DND-41 (cell line): ENCODE data around the gene EGFL7.

Experiments used
- ATAC-seq: fragments of 200-7000 bp; cut with Tn5 transposase; 3 replicates; pipeline ENCODE4 v1.9.1; 2021; ENCODE audit warnings: low read depth; ENCODE audit not compliant: insufficient read depth
- DNase-seq: peaks from one replicate; pipeline ENCODE4 v3.0.0-alpha.2; 2020
- H2AFZ ChIP-seq: 2 replicates; pipeline ENCODE4 v1.6.0; 2012; ENCODE audit warnings: low read depth, low read length
- H3K27ac ChIP-seq: 2 replicates; pipeline ENCODE4 v1.5.1; 2012; ENCODE audit warnings: low read length, inconsistent platforms
- H3K27me3 ChIP-seq: fragments of 200-600 bp; sonication (generic); 2 replicates; pipeline ENCODE4 v1.6.0; 2012; ENCODE audit warnings: low read length, mild to moderate bottlenecking, inconsistent platforms; ENCODE audit not compliant: insufficient read depth, poor library complexity
- H3K36me3 ChIP-seq: 2 replicates; pipeline ENCODE4 v1.5.1; 2012; ENCODE audit warnings: low read length, inconsistent platforms; ENCODE audit not compliant: insufficient read depth
- H3K4me1 ChIP-seq: 2 replicates; pipeline ENCODE4 v1.5.1; 2012; ENCODE audit warnings: mild to moderate bottlenecking, low read length; ENCODE audit not compliant: insufficient read depth
- H3K4me2 ChIP-seq: 2 replicates; pipeline ENCODE4 v1.6.0; 2012; ENCODE audit warnings: mild to moderate bottlenecking, moderate library complexity, low read length, inconsistent platforms; ENCODE audit not compliant: insufficient read depth
- H3K4me3 ChIP-seq, 2 experiments: fragments of 200-600 bp in 1 of 2; shearing (Covaris generic) in 1 of 2; 2 replicates each; pipeline ENCODE4 v1.5.1; 2012 to 2016; ENCODE audit warnings: inconsistent platforms in 2 of 2, low read length in 2 of 2, mild to moderate bottlenecking in 2 of 2, low read depth in 1 of 2, moderate library complexity in 1 of 2
- H3K79me2 ChIP-seq: 2 replicates; pipeline ENCODE4 v1.6.0; 2012; ENCODE audit warnings: low read length, inconsistent platforms; ENCODE audit not compliant: insufficient read depth
- H3K9ac ChIP-seq: 2 replicates; pipeline ENCODE4 v1.6.0; 2012; ENCODE audit warnings: low read depth, mild to moderate bottlenecking, inconsistent platforms, low read length, moderate library complexity
- H3K9me3 ChIP-seq: 2 replicates; pipeline ENCODE4 v1.5.1; 2012; ENCODE audit warnings: low read length, moderate library complexity, mild to moderate bottlenecking, inconsistent platforms; ENCODE audit not compliant: insufficient read depth, severe bottlenecking
- H4K20me1 ChIP-seq: 2 replicates; pipeline ENCODE4 v1.6.0; 2012; ENCODE audit warnings: low read length; ENCODE audit not compliant: insufficient read depth
- CTCF ChIP-seq: IDR thresholded peaks from 2 replicates; pipeline ENCODE4 v1.5.1; 2012; ENCODE audit warnings: borderline replicate concordance, low read length, moderate library complexity, mild to moderate bottlenecking; ENCODE audit not compliant: poor library complexity, severe bottlenecking; ENCODE audit errors: extremely low read depth
- EZH2 ChIP-seq: IDR thresholded peaks from 3 replicates; pipeline ENCODE4 v1.6.1; 2012; ENCODE audit warnings: borderline replicate concordance, low read depth, mild to moderate bottlenecking, moderate library complexity, low read length, inconsistent platforms; ENCODE audit not compliant: severe bottlenecking

Gene EGFL7

GRCh38 chr9:136648751-136649150, 14.0 kb upstream of the EGFL7 start:
- H4K20me1 ChIP-seq = no peaks in the 10 kb centered on the region
- H3K27me3 ChIP-seq = peaks cover 2% of the 10 kb centered on the region
- no peak for DNase-seq
- no peak overlapping the region for H3K4me3 ChIP-seq
- no peaks in the 10 kb centered on the region for H3K36me3 ChIP-seq
- no peak overlapping the region for H3K4me2 ChIP-seq
- H3K79me2 ChIP-seq = no peaks in the 10 kb centered on the region
- H2AFZ ChIP-seq = no peak overlapping the region
- no peak overlapping the region for H3K9ac ChIP-seq
- no peaks in the 10 kb centered on the region for H3K9me3 ChIP-seq
- ATAC-seq = no peak
- H3K4me1 ChIP-seq = peaks cover 10% of the 10 kb centered on the region
- TF ChIP-seq CTCF (no peak), EZH2 (no peak)
- no peak overlapping the region for H3K27ac ChIP-seq

- H2AFZ ChIP-seq = no peak overlapping the region
- ATAC-seq = no peak
Observed at GRCh38 chr9:136650021-136650420, 12.7 kb upstream of the EGFL7 start.

GRCh38 chr9:136650648-136651047, 12.1 kb upstream of the EGFL7 start:
- H4K20me1 ChIP-seq = no peaks in the 10 kb centered on the region
- ATAC-seq (no peak), DNase-seq (no peak)
- H3K9me3 ChIP-seq = no peaks in the 10 kb centered on the region
- no peaks in the 10 kb centered on the region for H3K36me3 ChIP-seq
- H3K4me1 ChIP-seq = no peaks in the 10 kb centered on the region
- H2AFZ ChIP-seq = no peak overlapping the region
- TF ChIP-seq CTCF = no peak
- no peak for TF ChIP-seq EZH2
- H3K9ac ChIP-seq = no peak overlapping the region
- no peak overlapping the region for H3K4me3 ChIP-seq
- no peaks in the 10 kb centered on the region for H3K79me2 ChIP-seq
- no peaks in the 10 kb centered on the region for H3K27me3 ChIP-seq
- H3K27ac ChIP-seq = no peak overlapping the region
- H3K4me2 ChIP-seq = no peak overlapping the region

More at GRCh38 chr9:136650021-136650420, 12.7 kb upstream of the EGFL7 start:
- no peaks in the 10 kb centered on the region for H4K20me1 ChIP-seq
- no peak for DNase-seq
- TF ChIP-seq EZH2 (no peak), CTCF (no peak)
- no peaks in the 10 kb centered on the region for H3K79me2 ChIP-seq
- no peaks in the 10 kb centered on the region for H3K4me1 ChIP-seq
- no peaks in the 10 kb centered on the region for H3K27me3 ChIP-seq
- H3K4me2 ChIP-seq = no peak overlapping the region
- H3K9me3 ChIP-seq = no peaks in the 10 kb centered on the region
- no peaks in the 10 kb centered on the region for H3K36me3 ChIP-seq
- H3K9ac ChIP-seq = no peak overlapping the region
- no peak overlapping the region for H3K4me3 ChIP-seq
- H3K27ac ChIP-seq = no peak overlapping the region

- Histone ChIP-seq H2AFZ (no peak overlapping the region), H3K27ac (no peak overlapping the region), H3K9ac (no peak overlapping the region), H3K4me2 (no peak overlapping the region), H3K4me3 (no peak overlapping the region), H4K20me1 (no peaks in the 10 kb centered on the region), H3K79me2 (no peaks in the 10 kb centered on the region), H3K36me3 (no peaks in the 10 kb centered on the region), H3K27me3 (no peaks in the 10 kb centered on the region), H3K4me1 (no peaks in the 10 kb centered on the region), H3K9me3 (no peaks in the 10 kb centered on the region)
- DNase-seq (no peak), ATAC-seq (no peak)
- TF ChIP-seq EZH2 (no peak), CTCF (no peak)
Observed at GRCh38 chr9:136651860-136652259, 10.9 kb upstream of the EGFL7 start.
